ENCODE data around the gene GLIS1.

- TF ChIP-seq CTCF (IDR thresholded peaks at IDR 0.05; ENCODE audit: poor library complexity, severe bottlenecking) = no peak
- no peak for TF ChIP-seq SMC3 (conservative IDR thresholded peaks at IDR 0.05; ENCODE audit: poor library complexity)
- no peak for TF ChIP-seq POLR2AphosphoS5 (IDR thresholded peaks at IDR 0.05)
- no peak for TF ChIP-seq EZH2 (IDR thresholded peaks at IDR 0.05; ENCODE audit: borderline replicate concordance, insufficient read depth, low read length, poor library complexity, severe bottlenecking)
- no peak for TF ChIP-seq MXI1 (conservative IDR thresholded peaks at IDR 0.05; ENCODE audit: poor library complexity, severe bottlenecking)
- no peak for TF ChIP-seq RAD21 (conservative IDR thresholded peaks at IDR 0.05)
- no peak for TF ChIP-seq TAF1 (IDR thresholded peaks at IDR 0.05; ENCODE audit: low read depth)
- no peak for TF ChIP-seq EP300 (conservative IDR thresholded peaks at IDR 0.05; ENCODE audit: poor library complexity, severe bottlenecking)
These were observed 178.1 kb downstream of the GLIS1 start for GRCh38 chr1:53560581-53561502.

Measured in neural cell (in vitro differentiated cells).